GM19238 (cell line): Measurements from ENCODE around the gene SNX11.

ENCODE experiments used
- DNase-seq: peaks from one replicate; pipeline ENCODE4 v3.0.0; 2011; ENCODE audit warnings: low spot score; ENCODE audit not compliant: insufficient read length

SNX11 gene

DNA sequence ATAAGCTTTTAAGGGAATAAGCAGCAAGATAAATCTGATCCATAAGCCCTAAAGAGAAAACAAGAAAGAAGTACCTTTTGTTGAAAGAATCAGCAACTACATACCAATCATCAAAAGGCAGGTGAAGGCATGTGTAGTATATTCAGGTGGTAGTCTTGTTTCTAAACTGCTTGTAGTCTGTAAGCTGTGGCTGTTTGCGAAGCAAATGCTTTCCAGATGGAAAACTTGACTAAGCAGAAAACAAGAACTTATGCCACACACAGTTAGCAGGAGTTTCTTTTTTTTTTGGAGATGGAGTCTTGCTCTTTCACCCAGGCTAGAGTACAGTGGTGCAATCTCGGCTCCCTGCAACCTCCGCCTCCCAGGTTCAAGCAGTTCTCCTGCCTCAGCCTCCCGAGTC is 12.0 kb upstream of the SNX11 start:
- no peak for DNase-seq

DNA sequence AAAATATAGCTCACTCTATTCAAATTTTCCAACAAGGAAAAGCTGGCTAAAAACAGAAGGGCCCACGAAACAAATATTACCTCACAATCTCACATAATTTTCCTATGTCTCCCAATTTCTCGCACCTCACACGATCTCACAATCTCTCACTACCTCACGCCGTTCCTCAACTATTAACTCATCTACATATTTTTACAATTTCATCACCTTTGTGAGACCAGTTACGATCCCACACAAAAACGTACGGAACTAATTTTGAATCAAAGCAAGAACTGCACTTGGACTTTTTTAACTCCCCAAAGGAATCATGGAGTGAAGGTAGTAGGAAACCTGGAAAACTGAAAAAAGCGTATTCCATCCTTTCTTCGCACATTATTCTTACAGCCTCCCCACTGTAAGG is 7.4 kb upstream of the SNX11 start:
- DNase-seq = no peak

DNA sequence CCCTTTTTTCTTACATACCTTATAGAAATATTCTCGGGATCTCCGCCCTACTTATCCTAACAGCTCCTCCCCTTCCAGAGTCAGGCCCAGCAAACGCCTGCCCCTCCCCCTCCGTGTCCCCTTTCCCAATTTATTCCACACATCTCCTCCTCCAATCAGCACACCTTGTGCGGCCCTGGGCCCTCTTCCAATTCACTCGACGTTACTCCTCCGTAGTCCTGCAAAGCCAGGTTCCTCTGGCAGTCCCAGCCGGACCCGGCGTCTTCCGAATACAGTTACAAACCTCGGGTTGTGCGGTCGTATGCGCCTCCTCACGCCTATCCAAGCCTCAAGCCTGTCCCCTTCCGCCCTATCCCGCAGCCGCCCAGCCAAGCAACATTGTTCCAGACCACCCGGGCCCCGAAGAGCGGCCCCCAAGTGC is 7.0 kb upstream of the SNX11 start:
- DNase-seq = no peak

DNA sequence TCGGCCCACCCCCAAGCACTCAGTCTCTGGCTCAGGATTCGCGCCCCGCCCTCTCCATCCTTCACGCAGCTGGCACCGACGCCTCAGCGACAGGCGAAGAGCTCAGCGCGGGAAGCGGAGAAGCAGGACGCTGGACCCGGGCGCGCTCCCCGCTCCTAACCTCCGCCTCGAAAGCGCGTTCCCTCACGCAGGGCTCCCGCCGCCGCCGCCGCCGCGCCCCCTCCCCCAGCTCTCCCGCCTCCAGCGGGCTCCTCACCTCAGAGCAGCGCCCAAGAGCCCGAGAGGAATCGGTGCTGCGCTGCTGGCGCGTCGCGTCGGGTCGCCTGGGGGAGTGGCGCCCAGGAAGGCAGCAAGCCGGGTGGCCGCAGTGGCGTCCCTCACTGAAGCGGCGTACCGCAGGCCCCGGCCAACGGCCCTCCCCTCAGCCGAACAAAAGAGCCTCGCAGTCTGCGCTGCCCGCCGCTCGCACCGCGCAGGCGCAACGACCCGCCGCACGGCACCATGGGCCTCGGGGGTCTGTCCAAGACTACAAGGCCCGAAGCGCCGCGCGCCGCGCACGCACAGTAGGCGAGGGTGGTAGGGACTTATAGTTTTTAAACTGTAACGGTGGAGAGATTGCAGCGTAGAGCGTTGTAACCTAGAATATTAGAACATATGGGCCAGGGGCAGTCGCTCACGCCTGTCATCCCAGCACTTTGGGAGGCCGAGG is 6.4 kb upstream of the SNX11 start, which contains the start of gene CBX1:
CBX1 (minus strand) TSS at position 467 of the 709 bp plus-strand sequence. CDS start 24,474 bp downstream, outside the sequence.
- DNase-seq = peak; percentile 82

DNA sequence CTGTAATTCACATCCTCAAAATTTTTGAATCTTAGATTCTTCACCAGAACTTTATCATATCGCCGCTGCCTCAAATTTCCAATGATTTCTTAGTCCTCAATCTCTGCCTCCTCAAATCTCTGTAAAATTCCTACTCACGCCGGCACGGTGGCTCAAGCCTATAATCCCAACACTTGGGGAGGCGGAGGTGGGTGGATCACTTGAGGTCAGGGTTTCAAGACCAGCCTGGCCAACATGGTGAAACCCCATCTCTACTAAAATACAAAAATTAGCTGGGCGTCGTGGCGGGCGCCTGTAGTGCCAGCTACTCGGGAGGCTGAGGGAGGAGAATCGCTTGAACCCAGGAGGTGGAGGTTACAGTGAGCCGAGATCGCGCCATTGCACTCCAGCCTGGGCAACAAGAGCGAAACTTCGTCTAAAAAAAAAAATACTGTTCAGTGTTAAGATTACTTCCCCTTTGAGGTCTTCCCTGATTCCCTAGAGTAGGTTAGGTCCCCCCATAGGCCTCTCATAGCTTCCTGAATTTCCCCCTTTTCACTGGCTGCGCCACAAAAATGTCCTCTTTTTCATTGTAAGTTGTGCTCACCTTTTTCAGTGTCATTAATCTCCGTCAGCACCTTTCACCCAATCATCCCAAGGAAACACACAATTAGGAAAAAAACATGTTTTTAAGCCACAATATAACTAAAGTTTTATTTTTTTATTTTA is 5.4 kb upstream of the SNX11 start:
- no peak for DNase-seq

DNA sequence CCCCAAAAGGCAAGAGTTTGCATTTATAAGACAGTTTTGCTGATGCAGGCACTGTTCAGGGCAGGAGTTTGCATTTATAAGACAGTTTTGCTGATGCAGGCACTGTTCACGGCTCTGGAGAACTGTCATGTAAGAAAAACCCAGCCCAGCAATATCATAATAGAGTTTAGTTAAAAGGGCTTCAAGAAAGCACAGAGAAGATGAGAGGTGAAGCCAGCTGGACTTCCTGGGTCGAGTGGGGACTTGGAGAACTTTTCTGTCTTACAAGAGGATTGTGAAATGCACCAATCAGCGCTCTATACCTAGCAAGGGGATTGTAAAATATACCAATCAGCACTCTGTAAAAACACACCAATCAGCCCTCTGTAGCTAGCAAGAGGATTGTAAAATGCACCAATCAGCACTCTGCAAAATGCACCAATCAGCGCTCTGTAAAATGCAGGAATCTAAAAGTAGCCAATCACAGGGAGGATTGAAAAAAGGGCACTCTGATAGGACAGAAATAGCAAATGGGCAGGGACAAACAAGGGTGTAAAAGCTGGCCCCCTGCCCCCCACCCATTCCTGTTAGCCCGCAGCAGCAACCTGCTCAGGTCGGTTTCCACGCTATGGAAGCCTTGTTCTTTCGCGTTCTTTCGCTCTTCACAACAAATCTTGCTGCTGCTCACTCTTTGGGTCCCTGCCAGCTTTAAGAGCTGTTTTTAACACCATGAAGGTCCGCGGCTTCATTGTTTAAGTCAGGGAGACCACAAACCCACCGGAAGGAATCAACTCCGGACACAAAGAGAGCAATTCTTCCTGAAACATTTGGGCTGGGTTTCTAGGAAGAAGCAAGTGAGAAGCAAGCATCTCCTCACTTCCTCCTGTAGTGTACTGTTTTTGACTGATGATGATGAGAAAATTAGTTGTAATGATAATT is 4.5 kb upstream of the SNX11 start:
- no peak for DNase-seq

DNA sequence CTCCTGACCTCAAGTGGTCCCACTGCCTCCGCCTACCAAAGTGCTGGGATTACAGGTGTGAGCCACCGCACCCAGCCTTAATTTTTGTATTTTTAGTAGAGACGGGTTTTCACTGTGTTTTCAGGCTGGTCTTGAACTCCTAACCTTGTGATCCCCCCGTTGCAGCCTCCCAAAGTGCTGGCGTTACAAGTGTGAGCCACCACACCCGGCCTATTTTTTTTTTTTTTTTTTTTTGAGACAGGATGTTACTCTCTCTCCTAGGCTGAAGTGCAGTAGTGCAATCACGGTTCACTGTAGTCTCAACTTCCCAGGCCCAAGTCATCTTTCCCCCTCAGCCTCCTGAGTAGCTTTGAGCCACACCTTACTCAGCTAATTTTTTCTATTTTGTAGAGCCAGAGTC is 3.1 kb upstream of the SNX11 start:
- DNase-seq = no peak

DNA sequence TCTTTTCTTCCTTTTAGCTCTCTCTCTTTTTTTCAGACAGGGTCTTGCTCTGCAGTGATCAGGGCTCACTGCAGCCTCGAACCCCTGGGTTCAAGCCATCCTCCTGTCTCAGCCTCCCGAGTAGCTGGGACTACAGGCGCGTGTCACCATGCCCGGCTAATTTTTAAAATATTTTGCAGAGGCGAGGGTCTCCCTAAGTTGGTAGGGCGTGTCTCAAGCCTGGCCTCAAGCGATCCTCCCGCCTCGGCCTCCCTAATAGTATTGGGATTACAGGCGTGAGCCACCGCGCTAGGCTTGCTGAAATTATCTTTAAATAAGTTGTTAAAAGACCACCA is 797 bp upstream of the SNX11 start:
- no peak for DNase-seq

DNA sequence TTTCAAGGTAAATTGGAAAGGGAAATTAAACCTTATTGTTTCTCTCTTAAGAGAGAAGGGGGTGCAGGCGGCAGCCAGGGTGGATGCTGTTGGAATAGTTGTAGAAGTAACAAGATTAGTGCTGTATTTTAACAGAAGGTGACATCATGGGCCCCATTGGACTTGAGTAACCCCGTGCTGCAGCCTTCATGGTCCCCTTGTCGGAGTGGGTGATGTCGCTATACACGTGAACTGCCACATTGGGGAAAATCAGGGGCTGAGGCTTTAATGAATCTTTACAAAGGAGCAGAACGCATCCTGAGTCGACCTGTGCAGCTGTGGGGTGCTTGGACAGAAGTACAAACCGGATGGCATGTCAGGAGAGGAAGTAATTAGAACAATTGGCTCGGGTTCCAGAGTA is 3.2 kb downstream of the SNX11 start:
- DNase-seq = no peak

DNA sequence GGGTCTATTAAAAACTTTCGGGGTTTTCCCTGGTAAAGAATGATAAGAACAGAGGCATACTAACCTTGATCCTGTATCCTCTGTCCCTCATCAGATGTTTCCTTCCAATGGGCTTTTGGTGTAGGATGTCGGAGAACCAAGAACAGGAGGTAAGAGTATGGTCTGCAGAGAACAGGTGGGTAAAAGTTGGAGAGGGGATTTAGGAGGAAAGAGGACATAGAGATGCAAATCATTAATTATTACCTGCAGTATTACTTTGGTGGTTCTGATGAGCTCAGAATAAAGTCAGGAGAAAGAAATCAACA is 4.3 kb downstream of the SNX11 start:
- no peak for DNase-seq

DNA sequence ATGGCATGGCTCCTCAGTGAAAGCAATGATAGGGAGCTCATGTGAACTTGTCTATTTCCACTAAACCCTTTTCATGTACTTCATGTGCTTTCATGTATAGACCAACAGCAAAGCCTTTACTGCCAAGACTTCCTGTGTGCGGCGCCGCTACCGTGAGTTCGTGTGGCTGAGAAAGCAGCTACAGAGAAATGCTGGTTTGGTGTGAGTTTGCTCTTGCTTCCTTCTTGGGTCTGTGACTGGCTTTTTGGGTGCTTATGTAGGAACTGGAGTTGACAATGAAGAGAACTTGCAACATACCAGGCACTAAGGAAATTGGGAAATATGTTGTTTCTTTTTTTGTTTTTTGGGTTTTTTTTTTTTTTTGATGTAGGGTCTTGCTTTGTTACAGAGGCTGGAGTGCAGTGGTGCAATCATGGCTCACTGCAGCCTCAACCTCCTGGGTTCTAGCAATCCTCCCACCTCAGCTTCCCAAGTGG is 5.7 kb downstream of the SNX11 start:
- DNase-seq = peak; percentile 14

DNA sequence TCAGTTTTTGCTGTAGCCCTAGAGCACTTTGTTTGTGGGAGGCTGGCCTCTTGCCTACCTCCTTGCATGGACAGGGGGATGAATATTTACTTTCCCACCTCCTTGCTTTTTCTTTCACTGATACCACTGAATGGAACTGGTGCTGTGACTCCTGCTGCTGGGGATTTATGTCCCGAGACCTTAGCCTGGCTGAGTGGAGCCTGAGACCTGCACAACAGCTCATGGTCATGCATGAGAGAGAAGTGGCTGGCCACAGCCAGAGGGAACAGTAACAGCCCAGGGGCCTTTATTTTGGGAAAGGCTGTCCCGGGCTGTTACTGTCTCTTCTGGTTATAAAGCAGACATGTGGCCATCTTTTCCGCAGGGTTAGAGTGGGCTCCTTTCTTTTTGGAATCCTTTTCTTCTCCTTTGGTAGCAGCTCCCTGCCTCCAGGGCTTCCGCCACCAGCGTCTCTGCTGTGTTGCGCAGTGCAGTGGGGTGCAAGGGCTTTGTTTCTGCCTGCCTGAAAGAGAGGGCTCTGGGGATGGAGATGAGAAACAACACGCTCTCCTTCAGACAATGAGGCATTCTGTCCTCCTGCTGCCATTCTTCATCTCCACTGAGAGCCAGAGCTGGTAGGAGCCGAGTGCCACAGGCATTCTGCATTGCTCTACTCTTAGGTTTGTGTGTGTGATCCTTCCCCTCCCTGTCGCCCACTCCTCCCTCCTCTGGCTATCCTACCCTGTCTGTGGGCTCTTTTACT is 14.5 kb downstream of the SNX11 start:
- no peak for DNase-seq

DNA sequence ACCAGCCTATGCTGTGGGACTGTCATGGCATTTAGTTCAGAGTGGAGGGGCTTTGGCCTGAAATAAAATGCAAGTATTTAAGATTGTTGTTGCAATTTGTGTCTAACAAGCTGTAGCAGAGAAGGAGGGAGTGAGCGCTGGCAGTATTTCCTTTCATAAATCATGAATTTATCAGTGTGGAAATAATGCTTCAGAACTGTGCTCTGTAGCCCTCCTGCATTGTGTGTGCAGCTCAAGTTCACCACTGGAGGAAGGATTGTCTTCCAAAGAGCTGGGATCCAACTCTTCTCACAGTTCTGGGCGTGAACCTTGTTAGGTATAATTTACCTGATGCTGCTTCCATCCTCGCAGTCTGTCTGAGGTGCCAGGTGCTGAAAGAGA is 15.1 kb downstream of the SNX11 start:
- DNase-seq = no peak

DNA sequence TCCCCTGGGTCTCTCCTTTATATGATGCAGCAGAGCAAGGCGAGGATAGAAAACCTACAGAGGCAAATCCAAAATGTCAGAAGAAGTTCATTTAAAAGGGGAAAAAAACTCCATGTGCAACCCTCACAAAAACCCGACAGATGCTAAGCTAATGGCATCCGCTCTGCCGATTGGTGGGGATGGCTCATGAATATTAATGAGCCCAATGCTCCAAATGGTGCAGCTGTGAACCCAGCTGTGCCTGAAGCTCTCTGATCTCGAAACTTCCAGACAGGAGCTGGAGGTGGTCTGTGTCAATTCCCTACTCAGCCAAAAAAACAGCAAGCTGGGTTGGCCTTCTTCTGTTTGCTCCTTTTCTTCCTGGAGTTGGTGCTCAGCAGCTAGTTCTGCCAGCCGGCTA is 15.5 kb downstream of the SNX11 start:
- no peak for DNase-seq

DNA sequence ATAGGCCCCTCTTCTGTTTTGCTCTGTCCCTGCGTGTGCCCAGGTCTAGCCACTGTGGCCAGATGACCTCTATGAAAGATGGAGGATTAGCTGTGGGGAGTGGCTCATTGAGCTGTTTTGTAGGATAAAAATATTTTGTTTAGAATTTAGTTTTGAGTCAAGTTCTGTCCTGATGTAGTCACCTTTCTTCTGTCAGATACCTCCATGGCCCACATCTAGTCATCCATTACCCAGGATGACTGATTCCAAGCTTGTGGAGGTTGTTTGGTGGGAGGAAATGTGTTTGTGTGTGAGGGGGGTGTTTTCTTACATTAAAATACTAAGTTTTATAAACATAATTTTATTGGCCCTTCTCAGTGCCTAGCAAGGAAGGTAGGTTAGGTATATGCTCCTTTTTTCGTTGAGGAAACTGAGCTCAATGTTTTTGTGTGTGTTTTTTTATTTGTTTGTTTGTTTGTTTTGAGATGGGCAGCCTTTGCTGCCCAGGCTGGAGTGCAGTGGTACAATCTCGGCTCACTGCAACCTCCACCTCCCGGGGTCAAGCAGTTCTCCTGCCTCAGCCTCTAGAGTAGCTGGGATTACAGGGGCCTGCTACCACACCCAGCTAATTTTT is 16.3 kb downstream of the SNX11 start:
- DNase-seq = no peak

DNA sequence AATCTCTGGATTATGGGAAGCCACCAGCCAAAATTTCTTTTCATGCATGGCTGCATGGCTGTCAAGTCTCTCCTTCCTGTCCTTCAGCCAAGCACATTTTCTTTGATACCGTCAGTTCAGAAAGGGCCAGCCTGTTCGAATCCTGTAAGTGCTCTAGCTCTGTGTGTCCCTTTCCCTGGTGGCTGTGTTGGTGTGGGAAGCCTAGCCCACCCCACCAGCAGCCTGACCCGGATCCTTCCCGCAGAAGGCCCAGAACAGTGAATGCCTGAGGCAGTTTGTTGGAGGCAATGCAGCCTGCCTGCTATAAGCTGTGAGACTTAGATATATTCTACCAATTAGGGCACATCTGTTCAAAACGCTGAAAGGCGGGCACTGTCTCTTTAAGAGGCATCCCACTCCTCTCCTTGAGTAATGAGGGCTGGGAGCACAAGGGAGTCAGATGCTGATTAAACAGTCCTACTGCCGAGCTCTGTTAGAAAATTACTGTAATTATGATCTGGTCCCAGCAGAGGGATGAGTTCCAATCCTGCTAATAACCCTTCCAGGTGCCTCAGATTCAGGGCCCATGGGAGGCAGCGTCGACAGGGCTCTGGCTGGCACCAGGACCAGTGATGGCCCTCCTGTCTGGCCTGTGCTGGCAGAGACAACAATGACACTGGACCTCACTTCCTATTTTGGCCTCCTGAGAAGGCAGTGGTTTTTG is 18.4 kb downstream of the SNX11 start:
- no peak for DNase-seq

DNA sequence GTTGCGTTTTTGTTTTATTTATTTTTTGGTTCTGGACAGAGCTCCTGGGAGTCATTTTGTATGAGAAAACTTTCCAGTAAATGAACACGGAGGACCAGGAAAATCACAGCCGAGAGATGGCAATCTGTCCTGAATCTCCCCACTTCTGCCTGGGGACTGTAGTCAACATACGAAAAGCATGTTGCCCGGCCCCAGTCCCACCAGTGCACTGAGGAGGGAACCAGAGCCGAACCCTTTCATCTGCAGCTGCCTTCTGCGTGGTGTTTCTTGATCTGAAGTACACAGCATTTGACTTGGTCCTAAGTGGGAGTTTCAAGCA is 18.9 kb downstream of the SNX11 start:
- DNase-seq = no peak

DNA sequence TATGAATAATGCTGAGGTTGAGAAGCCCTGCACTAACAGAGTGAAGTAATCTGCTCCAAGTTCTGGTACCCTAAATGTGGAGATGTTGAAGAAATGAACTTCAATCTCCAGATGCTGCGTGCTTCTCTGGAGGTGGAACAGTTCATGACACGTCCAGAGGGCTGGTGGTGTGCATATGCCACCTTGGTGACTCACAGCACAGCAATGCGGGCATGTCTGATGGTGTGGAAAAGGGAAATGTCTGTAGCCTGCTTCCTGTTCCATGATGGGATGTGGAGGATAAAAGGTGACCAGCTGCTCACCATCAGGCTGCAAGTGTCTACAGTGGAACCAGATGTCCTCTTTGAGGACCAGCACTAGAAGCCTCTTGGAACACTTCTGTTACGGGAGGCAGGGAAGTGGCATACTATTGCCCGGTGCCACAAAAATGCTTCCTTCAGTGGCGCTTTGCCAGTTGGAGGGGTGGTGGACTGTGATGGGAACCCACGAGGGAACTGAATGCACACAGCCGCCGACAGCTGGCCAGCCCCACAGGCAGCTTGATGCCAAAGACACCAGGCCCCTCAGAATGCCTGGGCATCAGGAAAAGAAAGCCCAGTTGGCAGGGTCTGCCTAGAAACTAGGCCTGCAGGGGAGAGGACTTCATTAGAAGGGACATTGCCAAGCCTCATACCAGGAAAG is 19.9 kb downstream of the SNX11 start:
- no peak for DNase-seq

DNA sequence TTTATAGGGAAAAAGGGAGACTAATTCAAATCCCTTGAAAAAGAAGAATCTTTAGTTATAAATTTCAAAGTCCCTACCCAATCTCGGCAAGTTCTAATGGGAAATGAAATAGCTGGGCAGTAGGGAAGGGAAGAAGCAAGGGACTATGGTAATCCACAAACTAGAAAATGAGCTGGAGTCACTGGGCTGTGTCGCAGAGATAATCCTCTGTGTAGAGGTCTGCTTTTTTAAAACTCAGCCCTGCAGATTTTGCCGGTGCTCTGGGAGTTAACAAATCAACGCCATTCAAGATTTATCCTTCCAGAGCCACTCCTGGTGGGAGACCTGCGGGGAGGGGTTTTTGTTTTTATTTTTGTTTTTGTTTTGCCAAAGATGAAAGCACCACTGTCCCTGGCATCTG is 20.8 kb downstream of the SNX11 start:
- DNase-seq = no peak

DNA sequence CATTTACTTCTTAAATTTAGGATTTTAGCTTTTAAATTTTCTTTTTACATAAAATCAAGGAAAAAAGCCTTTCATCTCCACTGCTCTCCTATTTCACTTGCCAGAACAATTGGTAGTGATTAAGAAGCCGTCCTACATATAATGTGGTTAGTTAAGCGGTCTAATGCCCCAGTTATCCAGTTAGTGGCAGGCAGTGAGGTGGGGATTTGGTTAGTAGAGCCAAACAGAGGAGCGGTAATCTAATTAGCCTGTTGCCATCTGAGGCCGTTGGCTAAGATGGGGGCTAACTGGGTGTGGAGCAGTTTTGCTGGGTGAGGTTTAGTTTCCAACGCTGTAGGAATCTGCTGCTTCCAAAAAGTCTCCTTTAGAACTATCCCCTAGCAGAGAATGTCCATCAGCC is 22.4 kb downstream of the SNX11 start:
- DNase-seq = no peak
